HepG2 (cell line): ENCODE data around the gene PCDH17. TPM values are rescaled to one million over a fixed set of nuclear protein-coding genes. Genes with fewer than 3 reads are reported as not detected.

Experiments used
- ATAC-seq: fragments of 200-7000 bp; cut with Tn5 transposase; 3 replicates; pipeline ENCODE4 v1.9.1; 2020; ENCODE audit warnings: mild to moderate bottlenecking, moderate library complexity
- BruUV-seq: library from RNA; stranded (reverse); fragments of 400-500 nt; replicated peaks from 2 replicates; lab custom pipeline; 2021; lab: Mats Ljungman, UMichigan
- CTCF ChIA-PET: fragments of 300-600 bp; formaldehyde crosslinking; extraction: SDS; loops from one replicate; lab custom pipeline; 2021; ENCODE audit warnings: low total read pairs, inconsistent platforms, low intra/inter-chr PET ratio; lab: Yijun Ruan, JAX
- POLR2A ChIA-PET: fragments of 350-600 bp; sonication (Branson Sonifier 250); formaldehyde crosslinking; loops from one replicate; lab custom pipeline; 2020; ENCODE audit warnings: antibody characterized with exemption, inconsistent platforms; lab: Yijun Ruan, JAX
- DNase-seq: peaks from one replicate; pipeline ENCODE4 v3.0.0-alpha.2; 2015; ENCODE audit warnings: low spot score
- FAIRE-seq: peaks from 3 replicates; lab custom pipeline; 2011; peaks lifted over from hg19 to GRCh38; lab: Jason Lieb, UNC
- H2AFZ ChIP-seq: one replicate; pipeline ENCODE4 v1.6.1; 2011; ENCODE audit warnings: low read length, inconsistent platforms
- H3K27ac ChIP-seq: fragments of 300-600 bp; 3 replicates; pipeline ENCODE4 v1.8.0; 2011; ENCODE audit warnings: mixed run types, mild to moderate bottlenecking, mixed read lengths, low read length, inconsistent platforms; ENCODE audit not compliant: insufficient read depth; ENCODE audit errors: extremely low read length
- H3K27me3 ChIP-seq, 2 experiments: fragments of 200-600 bp in 1 of 2; 2 replicates in 1 of 2; 3 replicates in 1 of 2; pipeline versions ENCODE4 v1.6.0 to v1.8.0; 2011; ENCODE audit warnings: low read length in 2 of 2, mild to moderate bottlenecking in 2 of 2, moderate library complexity in 2 of 2, inconsistent platforms in 1 of 2; ENCODE audit not compliant: insufficient read depth in 2 of 2, control insufficient read depth in 1 of 2
- H3K36me3 ChIP-seq, 2 experiments: fragments of 200-600 bp in 1 of 2; replicated peaks in 1 of 2; 2 replicates in 1 of 2; 3 replicates in 1 of 2; pipeline versions ENCODE4 v1.5.1 to v1.8.0; 2011; ENCODE audit warnings: low read length in 2 of 2, inconsistent platforms in 1 of 2; ENCODE audit not compliant: insufficient read depth in 2 of 2, control insufficient read depth in 1 of 2
- H3K4me1 ChIP-seq: 2 replicates; pipeline ENCODE4 v1.5.1; 2012; ENCODE audit warnings: low read length, inconsistent platforms; ENCODE audit not compliant: insufficient read depth
- H3K4me2 ChIP-seq: 2 replicates; pipeline ENCODE4 v1.6.0; 2011; ENCODE audit warnings: low read depth, low read length, inconsistent platforms
- H3K4me3 ChIP-seq, 3 experiments: fragments of 200-600 bp in 1 of 3; sonication (generic), shearing (Covaris generic) in 1 of 3; replicated peaks in 1 of 3; 2 replicates each; pipeline ENCODE4 v1.5.1; 2011 to 2016; ENCODE audit warnings: low read length in 3 of 3, inconsistent platforms in 2 of 3, low read depth in 2 of 3, mild to moderate bottlenecking in 2 of 3, control low read depth in 1 of 3, mixed read lengths in 1 of 3; ENCODE audit not compliant: insufficient read depth in 1 of 3
- H3K79me2 ChIP-seq: one replicate; pipeline ENCODE4 v1.6.1; 2011; ENCODE audit warnings: low read length, inconsistent platforms; ENCODE audit not compliant: insufficient read depth
- H3K9ac ChIP-seq: 2 replicates; pipeline ENCODE4 v1.6.0; 2011; ENCODE audit warnings: mild to moderate bottlenecking, low read depth, low read length, inconsistent platforms; ENCODE audit not compliant: insufficient read depth
- H3K9me3 ChIP-seq: 2 replicates; pipeline ENCODE4 v1.5.1; 2012; ENCODE audit warnings: mild to moderate bottlenecking, low read length
- H4K20me1 ChIP-seq: 2 replicates; pipeline ENCODE4 v1.6.0; 2011; ENCODE audit warnings: inconsistent platforms, mild to moderate bottlenecking, low read length, moderate library complexity; ENCODE audit not compliant: insufficient read depth
- GZF1 ChIP-seq: sonication (generic); formaldehyde crosslinking; IDR thresholded peaks from 2 replicates; pipeline ENCODE4 v1.5.1; 2020; ENCODE audit warnings: mild to moderate bottlenecking, missing genetic modification reagents
- KMT2A ChIP-seq: sonication (generic); formaldehyde crosslinking; IDR thresholded peaks from 2 replicates; pipeline ENCODE4 v1.4.0; 2020; ENCODE audit warnings: missing genetic modification reagents
- MAF1 ChIP-seq: sonication (generic); formaldehyde crosslinking; IDR thresholded peaks from 2 replicates; pipeline ENCODE4 v1.5.0; 2020; ENCODE audit warnings: missing genetic modification reagents, borderline replicate concordance
- SYNCRIP ChIP-seq: fragments of 200-400 bp; formaldehyde crosslinking; IDR thresholded peaks from 2 replicates; pipeline ENCODE4 v1.6.1; 2018; ENCODE audit warnings: mild to moderate bottlenecking, low read depth, low read length; ENCODE audit not compliant: insufficient read depth
- TBP ChIP-seq: sonication (generic); formaldehyde crosslinking; IDR thresholded peaks from 2 replicates; pipeline ENCODE4 v1.5.0; 2020; ENCODE audit warnings: missing genetic modification reagents
- ZEB1 ChIP-seq: IDR thresholded peaks from 2 replicates; pipeline ENCODE4 v1.6.1; 2012; ENCODE audit warnings: mild to moderate bottlenecking, low read depth, inconsistent platforms; ENCODE audit not compliant: insufficient replicate concordance
- ZNF451 ChIP-seq: sonication (generic); formaldehyde crosslinking; IDR thresholded peaks from 2 replicates; pipeline ENCODE4 v1.5.0; 2020; ENCODE audit warnings: mild to moderate bottlenecking, missing genetic modification reagents
- ZNF577 ChIP-seq: sonication (generic); formaldehyde crosslinking; IDR thresholded peaks from 2 replicates; pipeline ENCODE4 v1.4.0; 2020; ENCODE audit warnings: mild to moderate bottlenecking, low read depth, missing genetic modification reagents, borderline replicate concordance
- WGBS: methylation state at CpG from one replicate; pipeline ENCODE4 v1.1.6; 2017; ENCODE audit warnings: low lambda C conversion rate; 5-methylcytosine and 5-hydroxymethylcytosine counted together
- in situ Hi-C: cut with HindIII; loops from 2 replicates; pipeline ENCODE4 v1.10.0; 2017; ENCODE audit warnings: low pct_unique_long_range_greater_than_20kb; ENCODE audit not compliant: extremely low pct_ligation_motif_present
- intact Hi-C: fragments of 100-400 bp; cut with micrococcal nuclease; formaldehyde crosslinking; loops from one replicate; pipeline ENCODE4 v1.10.0; 2022; ENCODE audit not compliant: unreplicated experiment
- polyA plus RNA-seq, 8 experiments: library from polyadenylated mRNA; depleted of rRNA in 3 of 8; stranded (reverse) in 7 of 8; unstranded in 1 of 8; fragments of >200 nt; fragmentation: Illumina TruSeq in 4 of 8; extraction: Trizol in 4 of 8; gene quantifications; 2 replicates each; pipeline versions ENCODE4 v1.2.1 to v1.2.3, GENCODE V29; 2011 to 2016; ENCODE audit warnings: low read depth in 4 of 8, missing spikeins in 1 of 8, mixed read lengths in 1 of 8; ENCODE audit not compliant: insufficient read depth in 1 of 8
- total RNA-seq, 5 experiments: library from RNA; depleted of rRNA; stranded (reverse); fragments of >200 nt; fragmentation: Illumina TruSeq; extraction: Trizol; gene quantifications; 2 replicates each; pipeline ENCODE4 v1.2.3, GENCODE V29; 2016; ENCODE audit warnings: low read depth in 1 of 5
- TF ChIP-seq, protein P1 (sequence below): sonication (generic); formaldehyde crosslinking; conservative IDR thresholded peaks from 2 replicates; pipeline ENCODE4 v1.4.0; 2020; ENCODE audit warnings: missing genetic modification reagents
- TF ChIP-seq, protein P2 (sequence below): sonication (generic); formaldehyde crosslinking; IDR thresholded peaks from 2 replicates; pipeline ENCODE4 v1.5.0; 2020; ENCODE audit warnings: missing genetic modification reagents
- TF ChIP-seq, protein P3 (sequence below): fragments of 450-650 bp; IDR thresholded peaks from 2 replicates; pipeline ENCODE4 v1.6.1; 2017
- TF ChIP-seq, protein P4 (sequence below): sonication (generic); formaldehyde crosslinking; IDR thresholded peaks from 2 replicates; pipeline ENCODE4 v1.4.0; 2020; ENCODE audit warnings: mild to moderate bottlenecking, missing genetic modification reagents

The PCDH17 gene
- total and polyA plus RNA-seq, 2 of the 13 experiments (the other 11 are each of a cell fraction or from before 2014, with no cell fraction given) = not detected

DNA sequence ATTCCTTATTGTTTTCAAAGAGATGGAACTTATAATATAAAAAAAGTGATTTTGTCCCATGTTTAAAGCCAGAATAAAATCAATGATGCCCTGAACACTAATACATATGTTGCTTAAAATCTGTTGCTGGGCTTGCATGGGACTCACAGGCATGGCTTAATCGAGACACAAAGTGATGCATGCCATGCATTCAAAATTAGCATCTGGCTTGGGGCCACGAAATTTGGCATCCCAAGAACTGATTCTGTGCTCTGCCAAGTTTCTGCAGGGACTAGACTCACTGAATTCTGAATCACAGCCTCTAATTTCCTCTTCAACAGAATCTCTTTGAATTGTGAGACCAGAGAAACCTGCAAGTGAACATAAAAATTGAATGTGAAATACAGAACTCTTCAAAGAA lies 109.2 kb downstream of the PCDH17 start:
- Histone ChIP-seq H3K4me3 (no peak overlapping the region), H3K4me1 (no peaks in the 10 kb centered on the region), H3K4me2 (no peak overlapping the region), H2AFZ (no peak overlapping the region), H3K27me3 (no peaks in the 10 kb centered on the region), H4K20me1 (no peaks in the 10 kb centered on the region), H3K79me2 (no peaks in the 10 kb centered on the region), H3K36me3 (no peaks in the 10 kb centered on the region), H3K9me3 (no peaks in the 10 kb centered on the region), H3K27ac (no peak overlapping the region), H3K9ac (no peak overlapping the region)
- in situ Hi-C loops (no loop called here), intact Hi-C loops (no loop called here)
- BruUV-seq = no TSS peak
- ChIA-PET CTCF (no interaction called here), POLR2A (no interaction called here)
- DNase-seq (no peak), ATAC-seq (no peak), FAIRE-seq (no peak)
- no peak for TF ChIP-seq SYNCRIP
- 0% methylated on average over 2 of the region's 2 CpGs for WGBS

DNA sequence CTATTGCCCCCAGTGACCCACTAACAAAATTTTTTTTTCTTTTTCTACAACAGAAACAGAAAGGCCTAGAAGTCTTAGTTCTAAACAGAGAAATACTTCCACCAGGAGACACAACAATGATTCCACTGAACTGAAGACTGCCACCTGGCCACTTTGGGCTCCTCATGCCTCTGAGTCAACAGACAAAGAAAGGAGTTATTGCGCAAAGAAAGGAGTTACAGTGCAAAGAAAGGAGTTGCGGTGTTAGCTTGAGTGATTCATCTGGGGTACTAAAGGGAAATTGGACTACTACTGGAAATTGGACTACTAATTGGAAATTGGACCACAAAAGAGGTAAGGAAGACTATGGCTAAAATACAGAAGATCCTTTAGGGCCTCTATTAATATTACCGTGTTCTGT lies 116.6 kb downstream of the PCDH17 start:
- CTCF ChIA-PET = no interaction called here
- no peaks in the 10 kb centered on the region for H3K79me2 ChIP-seq
- no peaks in the 10 kb centered on the region for H3K4me1 ChIP-seq
- WGBS = 38% methylated on average over 3 of the region's 3 CpGs
- H3K27ac ChIP-seq = no peak overlapping the region
- no peaks in the 10 kb centered on the region for H4K20me1 ChIP-seq
- BruUV-seq = no TSS peak
- H3K4me3 ChIP-seq = no peak overlapping the region
- peaks cover 37% of the 10 kb centered on the region for H3K9me3 ChIP-seq
- no peak for FAIRE-seq
- no peaks in the 10 kb centered on the region for H3K36me3 ChIP-seq
- in situ Hi-C loops = no loop called here
- ATAC-seq = no peak
- POLR2A ChIA-PET = no interaction called here
- DNase-seq = no peak
- no peaks in the 10 kb centered on the region for H3K27me3 ChIP-seq
- no peak overlapping the region for H2AFZ ChIP-seq
- intact Hi-C loops = no loop called here
- H3K4me2 ChIP-seq = no peak overlapping the region
- no peak overlapping the region for H3K9ac ChIP-seq
- TF ChIP-seq, protein P1, sequence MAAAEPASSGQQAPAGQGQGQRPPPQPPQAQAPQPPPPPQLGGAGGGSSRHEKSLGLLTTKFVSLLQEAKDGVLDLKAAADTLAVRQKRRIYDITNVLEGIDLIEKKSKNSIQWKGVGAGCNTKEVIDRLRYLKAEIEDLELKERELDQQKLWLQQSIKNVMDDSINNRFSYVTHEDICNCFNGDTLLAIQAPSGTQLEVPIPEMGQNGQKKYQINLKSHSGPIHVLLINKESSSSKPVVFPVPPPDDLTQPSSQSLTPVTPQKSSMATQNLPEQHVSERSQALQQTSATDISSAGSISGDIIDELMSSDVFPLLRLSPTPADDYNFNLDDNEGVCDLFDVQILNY (CRISPR knock-in tag) = no peak
- no peak for TF ChIP-seq ZEB1
- TF ChIP-seq TBP (CRISPR knock-in tag) = no peak
- TF ChIP-seq, protein P2, sequence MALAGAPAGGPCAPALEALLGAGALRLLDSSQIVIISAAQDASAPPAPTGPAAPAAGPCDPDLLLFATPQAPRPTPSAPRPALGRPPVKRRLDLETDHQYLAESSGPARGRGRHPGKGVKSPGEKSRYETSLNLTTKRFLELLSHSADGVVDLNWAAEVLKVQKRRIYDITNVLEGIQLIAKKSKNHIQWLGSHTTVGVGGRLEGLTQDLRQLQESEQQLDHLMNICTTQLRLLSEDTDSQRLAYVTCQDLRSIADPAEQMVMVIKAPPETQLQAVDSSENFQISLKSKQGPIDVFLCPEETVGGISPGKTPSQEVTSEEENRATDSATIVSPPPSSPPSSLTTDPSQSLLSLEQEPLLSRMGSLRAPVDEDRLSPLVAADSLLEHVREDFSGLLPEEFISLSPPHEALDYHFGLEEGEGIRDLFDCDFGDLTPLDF (CRISPR knock-in tag) = no peak
- no peak for TF ChIP-seq GZF1 (CRISPR knock-in tag)
- TF ChIP-seq, protein P3, sequence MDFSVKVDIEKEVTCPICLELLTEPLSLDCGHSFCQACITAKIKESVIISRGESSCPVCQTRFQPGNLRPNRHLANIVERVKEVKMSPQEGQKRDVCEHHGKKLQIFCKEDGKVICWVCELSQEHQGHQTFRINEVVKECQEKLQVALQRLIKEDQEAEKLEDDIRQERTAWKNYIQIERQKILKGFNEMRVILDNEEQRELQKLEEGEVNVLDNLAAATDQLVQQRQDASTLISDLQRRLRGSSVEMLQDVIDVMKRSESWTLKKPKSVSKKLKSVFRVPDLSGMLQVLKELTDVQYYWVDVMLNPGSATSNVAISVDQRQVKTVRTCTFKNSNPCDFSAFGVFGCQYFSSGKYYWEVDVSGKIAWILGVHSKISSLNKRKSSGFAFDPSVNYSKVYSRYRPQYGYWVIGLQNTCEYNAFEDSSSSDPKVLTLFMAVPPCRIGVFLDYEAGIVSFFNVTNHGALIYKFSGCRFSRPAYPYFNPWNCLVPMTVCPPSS = no peak
- TF ChIP-seq, protein P4, sequence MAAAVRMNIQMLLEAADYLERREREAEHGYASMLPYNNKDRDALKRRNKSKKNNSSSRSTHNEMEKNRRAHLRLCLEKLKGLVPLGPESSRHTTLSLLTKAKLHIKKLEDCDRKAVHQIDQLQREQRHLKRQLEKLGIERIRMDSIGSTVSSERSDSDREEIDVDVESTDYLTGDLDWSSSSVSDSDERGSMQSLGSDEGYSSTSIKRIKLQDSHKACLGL (CRISPR knock-in tag) = no peak
- TF ChIP-seq ZNF577 = no peak
- no peak for TF ChIP-seq MAF1 (CRISPR knock-in tag)
- TF ChIP-seq KMT2A (CRISPR knock-in tag) = no peak
- TF ChIP-seq ZNF451 = no peak
